ENCODE data around the gene USP13.
"Not testable (repeated sequence)": the region's sequence is repeated elsewhere in the genome, so short reads cannot be mapped to it uniquely, and the experiment has no call there.

The USP13 gene

GRCh38 chr3:179622023-179622422 lies 30.8 kb upstream of the USP13 start:
- 94% methylated on average over 2 of the region's 2 CpGs for WGBS
- no peaks in the 10 kb centered on the region for H3K9me3 ChIP-seq (ENCODE audit: insufficient read depth, low read depth, low read length)
- no peaks in the 10 kb centered on the region for H3K27me3 ChIP-seq (ENCODE audit: insufficient read depth, low read length)
- no peak overlapping the region for H3K27ac ChIP-seq (ENCODE audit: low read depth, low read length)
- peaks cover 71% of the 10 kb centered on the region for H3K36me3 ChIP-seq (ENCODE audit: insufficient read depth, low read length)
- H3K9ac ChIP-seq (ENCODE audit: low read depth, low read length), result no peak overlapping the region
- no peak overlapping the region for H3K4me3 ChIP-seq (ENCODE audit: low read length)
- H3K4me1 ChIP-seq (ENCODE audit: insufficient read depth, low read length), result no peaks in the 10 kb centered on the region

- H3K36me3 ChIP-seq (ENCODE audit: insufficient read depth, low read length), result peaks cover 49% of the 10 kb centered on the region
- H3K27me3 ChIP-seq (ENCODE audit: insufficient read depth, low read length), result no peaks in the 10 kb centered on the region
- H3K9me3 ChIP-seq (ENCODE audit: insufficient read depth, low read depth, low read length), result no peaks in the 10 kb centered on the region
- H3K27ac ChIP-seq (ENCODE audit: low read depth, low read length), result no peak overlapping the region
- H3K9ac ChIP-seq (ENCODE audit: low read depth, low read length), result no peak overlapping the region
- H3K4me1 ChIP-seq (ENCODE audit: insufficient read depth, low read length), result no peaks in the 10 kb centered on the region
- no peak overlapping the region for H3K4me3 ChIP-seq (ENCODE audit: low read length)
- 100% methylated on average over 1 of the region's 3 CpGs for WGBS
These were observed 28.4 kb upstream of the USP13 start for GRCh38 chr3:179624451-179624850.

GRCh38 chr3:179630753-179631451 lies 21.9 kb upstream of the USP13 start:
- Histone ChIP-seq H3K4me1 (ENCODE audit: insufficient read depth, low read length) (no peaks in the 10 kb centered on the region), H3K27me3 (ENCODE audit: insufficient read depth, low read length) (no peaks in the 10 kb centered on the region), H3K4me3 (ENCODE audit: low read length) (no peak overlapping the region), H3K9ac (ENCODE audit: low read depth, low read length) (no peak overlapping the region), H3K36me3 (ENCODE audit: insufficient read depth, low read length) (no peaks in the 10 kb centered on the region), H3K9me3 (ENCODE audit: insufficient read depth, low read depth, low read length) (no peaks in the 10 kb centered on the region), H3K27ac (ENCODE audit: low read depth, low read length) (no peak overlapping the region)
- 81% methylated on average over 3 of the region's 3 CpGs for WGBS

GRCh38 chr3:179640469-179640868 lies 12.4 kb upstream of the USP13 start:
- Histone ChIP-seq H3K27ac (ENCODE audit: low read depth, low read length) (no peak overlapping the region), H3K9me3 (ENCODE audit: insufficient read depth, low read depth, low read length) (no peaks in the 10 kb centered on the region), H3K4me3 (ENCODE audit: low read length) (no peak overlapping the region), H3K4me1 (ENCODE audit: insufficient read depth, low read length) (no peaks in the 10 kb centered on the region), H3K36me3 (ENCODE audit: insufficient read depth, low read length) (no peaks in the 10 kb centered on the region), H3K27me3 (ENCODE audit: insufficient read depth, low read length) (no peaks in the 10 kb centered on the region), H3K9ac (ENCODE audit: low read depth, low read length) (no peak overlapping the region)
- 100% methylated on average over 1 of the region's 1 CpG for WGBS

DNA sequence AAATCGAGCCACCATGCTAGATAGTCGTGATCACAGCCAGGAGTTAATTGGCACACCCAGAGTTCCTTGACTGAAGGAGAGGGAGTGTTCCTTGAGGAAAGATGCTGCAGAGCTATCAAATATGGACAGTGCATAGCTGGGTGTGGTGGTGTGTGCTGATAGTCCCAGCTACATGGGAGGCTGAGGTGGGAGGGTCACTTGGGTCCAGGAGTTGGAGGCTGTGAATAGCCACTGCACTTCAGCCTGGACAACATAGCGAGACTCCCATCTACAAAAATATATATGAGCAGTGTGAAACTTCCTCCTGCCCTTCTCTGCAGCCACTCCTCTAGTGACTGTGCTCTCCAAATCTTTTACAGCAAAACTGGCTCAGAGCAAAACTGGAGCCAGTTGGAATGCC lies 10.0 kb upstream of the USP13 start:
- H3K27me3 ChIP-seq (ENCODE audit: insufficient read depth, low read length), result no peaks in the 10 kb centered on the region

DNA sequence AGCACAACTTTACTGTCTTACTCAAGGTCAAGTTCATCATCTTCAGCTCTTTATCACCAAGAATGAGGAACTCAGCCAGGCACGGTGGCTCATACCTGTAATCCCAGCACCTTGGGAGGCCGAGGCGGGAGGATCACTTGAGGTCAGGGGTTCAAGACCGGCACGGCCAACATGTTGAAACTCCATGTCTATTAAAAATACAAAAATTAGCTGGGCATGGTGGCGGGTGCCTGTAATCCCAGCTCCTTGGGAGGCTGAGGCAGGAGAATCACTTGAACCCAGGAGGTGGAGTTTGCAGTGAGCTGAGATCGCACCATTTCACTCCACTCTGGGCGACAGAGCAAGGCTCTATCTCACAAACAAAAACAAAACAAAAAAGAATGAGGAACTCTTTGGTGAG lies 9.0 kb upstream of the USP13 start:
- H3K27ac ChIP-seq (ENCODE audit: low read depth, low read length); H3K36me3 ChIP-seq (ENCODE audit: insufficient read depth, low read length); H3K27me3 ChIP-seq (ENCODE audit: insufficient read depth, low read length); H3K9me3 ChIP-seq (ENCODE audit: insufficient read depth, low read depth, low read length); H3K4me3 ChIP-seq (ENCODE audit: low read length); H3K4me1 ChIP-seq (ENCODE audit: insufficient read depth, low read length); H3K9ac ChIP-seq (ENCODE audit: low read depth, low read length): not testable (repeated sequence)
- WGBS, result 95% methylated on average over 7 of the region's 8 CpGs

More for the DNA sequence above, 10.0 kb upstream of the USP13 start:
- no peaks in the 10 kb centered on the region for H3K4me1 ChIP-seq (ENCODE audit: insufficient read depth, low read length)
- H3K9me3 ChIP-seq (ENCODE audit: insufficient read depth, low read depth, low read length), result no peaks in the 10 kb centered on the region
- H3K9ac ChIP-seq (ENCODE audit: low read depth, low read length), result no peak overlapping the region
- no peak overlapping the region for H3K4me3 ChIP-seq (ENCODE audit: low read length)
- no peaks in the 10 kb centered on the region for H3K36me3 ChIP-seq (ENCODE audit: insufficient read depth, low read length)
- 90% methylated on average over 3 of the region's 3 CpGs for WGBS
- no peak overlapping the region for H3K27ac ChIP-seq (ENCODE audit: low read depth, low read length)

DNA sequence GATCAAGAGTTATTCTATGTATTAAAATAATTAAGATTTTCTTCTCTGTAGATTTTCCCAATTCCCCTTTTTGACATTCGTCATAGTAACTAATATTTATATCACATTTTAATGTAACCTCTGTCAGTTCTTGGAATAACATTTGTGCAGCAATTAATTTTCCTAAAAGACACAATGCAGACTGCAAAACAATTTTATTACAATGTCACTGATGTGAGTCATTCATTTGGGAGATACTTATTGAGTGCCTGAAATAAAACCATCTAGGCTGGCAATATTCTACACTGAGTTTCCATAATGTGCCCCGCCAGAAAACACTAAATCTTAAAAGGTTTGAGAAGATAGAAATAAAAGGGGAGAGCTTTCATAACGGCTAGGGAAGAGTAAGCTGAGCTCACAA lies 6.7 kb upstream of the USP13 start:
- Histone ChIP-seq H3K4me1 (ENCODE audit: insufficient read depth, low read length) (no peaks in the 10 kb centered on the region), H3K36me3 (ENCODE audit: insufficient read depth, low read length) (no peaks in the 10 kb centered on the region), H3K27ac (ENCODE audit: low read depth, low read length) (no peak overlapping the region), H3K4me3 (ENCODE audit: low read length) (no peak overlapping the region), H3K9me3 (ENCODE audit: insufficient read depth, low read depth, low read length) (no peaks in the 10 kb centered on the region), H3K27me3 (ENCODE audit: insufficient read depth, low read length) (no peaks in the 10 kb centered on the region), H3K9ac (ENCODE audit: low read depth, low read length) (no peak overlapping the region)
- WGBS, result 95% methylated on average over 2 of the region's 3 CpGs

DNA sequence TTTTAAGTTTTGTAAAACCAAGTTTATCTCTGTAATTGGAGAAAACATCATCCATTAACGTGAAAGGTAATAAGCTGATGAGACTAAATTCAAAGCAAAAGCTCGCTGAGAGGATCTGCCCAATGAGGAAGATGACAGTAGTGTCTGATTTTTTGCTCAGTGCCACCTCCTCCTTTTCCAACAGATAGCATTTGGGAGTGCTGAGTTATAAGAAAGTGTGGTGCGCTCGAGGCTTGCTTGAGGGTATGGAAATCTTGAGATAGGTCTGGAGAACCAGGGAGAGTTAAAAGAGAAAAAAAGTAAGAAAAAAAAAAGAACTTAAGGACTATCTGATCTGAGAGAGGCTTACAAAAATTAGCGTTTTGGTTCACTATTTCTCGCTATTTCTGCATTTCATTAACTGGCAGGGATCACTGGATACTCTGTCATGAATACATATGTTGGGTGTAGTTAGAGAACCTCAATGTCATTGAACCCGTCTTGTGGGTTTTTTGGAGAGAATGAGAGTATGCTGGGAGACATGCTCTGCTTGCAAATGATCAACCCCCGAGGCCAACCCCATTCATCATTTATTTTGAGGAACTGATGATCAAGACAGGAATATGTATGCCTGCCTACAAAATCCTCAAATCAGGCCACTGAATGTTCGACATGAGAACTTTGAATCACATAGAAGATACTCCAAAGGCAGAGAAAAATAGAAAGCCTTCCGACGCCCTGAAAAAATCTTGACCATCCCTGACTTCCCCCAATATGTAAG lies 973 bp upstream of the USP13 start:
- H3K9ac ChIP-seq (ENCODE audit: low read depth, low read length), result peak overlapping the region; percentile 91
- peak overlapping the region; percentile 87 for H3K4me3 ChIP-seq (ENCODE audit: low read length)
- H3K36me3 ChIP-seq (ENCODE audit: insufficient read depth, low read length), result peaks cover 3% of the 10 kb centered on the region; the same call in 1 of the 2 replicates
- H3K9me3 ChIP-seq (ENCODE audit: insufficient read depth, low read depth, low read length), result no peaks in the 10 kb centered on the region
- peaks cover 14% of the 10 kb centered on the region; the same call in 1 of the 2 replicates for H3K4me1 ChIP-seq (ENCODE audit: insufficient read depth, low read length)
- H3K27me3 ChIP-seq (ENCODE audit: insufficient read depth, low read length), result no peaks in the 10 kb centered on the region
- 58% methylated on average over 11 of the region's 11 CpGs for WGBS
- H3K27ac ChIP-seq (ENCODE audit: low read depth, low read length), result no peak overlapping the region

DNA sequence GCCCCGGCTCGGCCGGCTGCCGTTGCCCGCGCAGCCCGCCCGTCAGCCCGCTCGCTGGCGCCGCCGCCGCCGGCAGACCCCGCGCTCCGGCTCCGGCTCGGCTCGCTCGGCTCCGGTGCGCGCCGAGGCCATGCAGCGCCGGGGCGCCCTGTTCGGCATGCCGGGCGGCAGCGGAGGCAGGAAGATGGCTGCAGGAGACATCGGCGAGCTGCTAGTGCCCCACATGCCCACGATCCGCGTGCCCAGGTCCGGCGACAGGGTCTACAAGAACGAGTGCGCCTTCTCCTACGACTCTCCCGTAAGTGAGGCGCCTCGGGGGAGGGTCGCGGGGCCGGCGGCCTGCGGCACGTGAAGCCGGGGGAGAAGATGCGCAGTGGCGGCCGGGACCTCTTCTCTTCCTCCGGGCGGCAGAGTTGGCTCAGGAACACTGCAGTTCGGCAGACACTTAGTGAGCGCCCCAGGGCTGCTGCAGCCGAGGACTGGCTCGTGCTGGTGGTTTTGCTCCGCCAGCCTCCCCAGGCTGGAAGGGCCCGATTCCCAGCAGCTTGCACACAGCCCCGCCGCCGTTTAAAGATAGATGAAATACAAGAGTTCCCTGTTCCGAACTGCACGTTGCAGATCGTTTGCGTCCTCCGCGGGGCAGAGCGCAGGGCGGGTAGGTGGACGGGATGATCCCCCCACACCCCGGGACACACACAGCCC lies 407 bp downstream of the USP13 start:
- Histone ChIP-seq H3K4me3 (ENCODE audit: low read length) (peak overlapping the region; percentile 87), H3K27me3 (ENCODE audit: insufficient read depth, low read length) (no peaks in the 10 kb centered on the region), H3K4me1 (ENCODE audit: insufficient read depth, low read length) (peaks cover 14% of the 10 kb centered on the region; the same call in 1 of the 2 replicates), H3K9me3 (ENCODE audit: insufficient read depth, low read depth, low read length) (no peaks in the 10 kb centered on the region), H3K27ac (ENCODE audit: low read depth, low read length) (peak overlapping the region; percentile 89), H3K9ac (ENCODE audit: low read depth, low read length) (peak overlapping the region; percentile 91), H3K36me3 (ENCODE audit: insufficient read depth, low read length) (peaks cover 3% of the 10 kb centered on the region; the same call in 1 of the 2 replicates)
- under 1% methylated on average over 77 of the region's 77 CpGs for WGBS

- Histone ChIP-seq H3K27me3 (ENCODE audit: insufficient read depth, low read length) (no peaks in the 10 kb centered on the region), H3K4me1 (ENCODE audit: insufficient read depth, low read length) (peaks cover 16% of the 10 kb centered on the region; the same call in 1 of the 2 replicates), H3K36me3 (ENCODE audit: insufficient read depth, low read length) (peaks cover 3% of the 10 kb centered on the region; the same call in 1 of the 2 replicates), H3K27ac (ENCODE audit: low read depth, low read length) (no peak overlapping the region), H3K9me3 (ENCODE audit: insufficient read depth, low read depth, low read length) (no peaks in the 10 kb centered on the region), H3K4me3 (ENCODE audit: low read length) (peak overlapping the region; percentile 87; the same call in 1 of the 2 replicates), H3K9ac (ENCODE audit: low read depth, low read length) (no peak overlapping the region)
- WGBS, result 92% methylated on average over 2 of the region's 2 CpGs
These were observed 2.4 kb downstream of the USP13 start for GRCh38 chr3:179655236-179655635.

DNA sequence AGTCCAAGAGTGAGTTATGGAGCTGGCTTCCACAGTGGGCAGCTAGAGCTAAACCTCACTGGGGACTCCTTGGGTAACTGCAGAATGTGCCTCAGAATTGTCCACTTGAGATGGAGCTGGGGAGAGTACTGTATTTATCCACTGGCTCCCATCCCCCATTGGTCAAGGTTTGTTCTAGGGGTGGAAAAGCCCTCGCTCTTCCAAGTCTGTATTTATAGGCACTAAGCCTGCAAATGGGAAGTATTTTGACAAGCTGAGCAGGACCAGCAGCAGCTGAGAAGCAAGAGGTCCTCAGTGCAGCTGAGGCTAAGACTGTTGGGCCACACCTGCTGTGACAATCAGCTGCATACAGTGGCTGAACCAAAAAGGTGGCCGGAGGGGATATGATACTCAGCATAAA lies 5.8 kb downstream of the USP13 start:
- peaks cover 25% of the 10 kb centered on the region for H3K4me1 ChIP-seq (ENCODE audit: insufficient read depth, low read length)
- H3K4me3 ChIP-seq (ENCODE audit: low read length), result no peak overlapping the region
- no peak overlapping the region for H3K27ac ChIP-seq (ENCODE audit: low read depth, low read length)
- no peaks in the 10 kb centered on the region for H3K27me3 ChIP-seq (ENCODE audit: insufficient read depth, low read length)
- H3K9me3 ChIP-seq (ENCODE audit: insufficient read depth, low read depth, low read length), result no peaks in the 10 kb centered on the region
- WGBS, result 86% methylated on average over 2 of the region's 2 CpGs
- H3K36me3 ChIP-seq (ENCODE audit: insufficient read depth, low read length), result peaks cover 3% of the 10 kb centered on the region; the same call in 1 of the 2 replicates
- H3K9ac ChIP-seq (ENCODE audit: low read depth, low read length), result no peak overlapping the region

Data from HUES64 (cell line).